MM.1S (cell line): Measurements from ENCODE around the gene ARMC2.

ENCODE experiments used
- DNase-seq: peaks from one replicate; pipeline ENCODE4 v3.0.0-alpha.2; 2015
- H2AFZ ChIP-seq: fragments of 300-600 bp; sonication (generic); 2 replicates; pipeline ENCODE4 v1.6.0; 2016; ENCODE audit warnings: antibody characterized with exemption, low read length
- H3F3A ChIP-seq: fragments of 300-600 bp; sonication (generic); 2 replicates; pipeline ENCODE4 v1.6.1; 2016; ENCODE audit warnings: mild to moderate bottlenecking, antibody characterized with exemption, low read length, moderate library complexity, mixed read lengths; ENCODE audit not compliant: insufficient read depth
- H3K27ac ChIP-seq: fragments of 300-600 bp; sonication (generic); 2 replicates; pipeline ENCODE4 v1.5.1; 2016; ENCODE audit warnings: mild to moderate bottlenecking, low read length
- H3K27me3 ChIP-seq: fragments of 300-600 bp; sonication (generic); replicated peaks from 2 replicates; pipeline ENCODE4 v1.6.0; 2016; ENCODE audit warnings: low read length; ENCODE audit not compliant: insufficient read depth
- H3K36me3 ChIP-seq: fragments of 300-600 bp; sonication (generic); replicated peaks from 2 replicates; pipeline ENCODE4 v1.6.1; 2016; ENCODE audit warnings: mild to moderate bottlenecking, low read length, mixed read lengths; ENCODE audit not compliant: insufficient read depth
- H3K4me1 ChIP-seq: fragments of 300-600 bp; sonication (generic); 2 replicates; pipeline ENCODE4 v1.6.1; 2016; ENCODE audit warnings: low read length, mixed read lengths
- H3K4me2 ChIP-seq: fragments of 300-600 bp; sonication (generic); 2 replicates; pipeline ENCODE4 v1.6.0; 2016; ENCODE audit warnings: low read depth, low read length
- H3K4me3 ChIP-seq: fragments of 300-600 bp; sonication (generic); 2 replicates; pipeline ENCODE4 v1.5.1; 2016; ENCODE audit warnings: low read length, mixed read lengths
- H3K79me2 ChIP-seq: fragments of 300-600 bp; sonication (generic); 2 replicates; pipeline ENCODE4 v1.6.1; 2016; ENCODE audit warnings: mixed run types, low read length, mixed read lengths
- H3K9ac ChIP-seq: fragments of 300-600 bp; sonication (generic); 2 replicates; pipeline ENCODE4 v1.6.1; 2016; ENCODE audit warnings: low read length, mixed read lengths
- H3K9me2 ChIP-seq: fragments of 300-600 bp; sonication (generic); replicated peaks from 2 replicates; pipeline ENCODE4 v1.6.1; 2016; ENCODE audit warnings: mild to moderate bottlenecking, low read length, mixed read lengths; ENCODE audit not compliant: insufficient read depth
- H3K9me3 ChIP-seq: fragments of 300-600 bp; sonication (generic); replicated peaks from 2 replicates; pipeline ENCODE4 v1.6.1; 2016; ENCODE audit warnings: mild to moderate bottlenecking, low read length, mixed read lengths; ENCODE audit not compliant: insufficient read depth
- H4K20me1 ChIP-seq: fragments of 300-600 bp; sonication (generic); 2 replicates; pipeline ENCODE4 v1.6.1; 2016; ENCODE audit warnings: mild to moderate bottlenecking, low read length, moderate library complexity, mixed read lengths; ENCODE audit not compliant: insufficient read depth
- CTCF ChIP-seq: fragments of 300-600 bp; sonication (generic); IDR thresholded peaks from 2 replicates; pipeline ENCODE4 v1.5.1; 2016; ENCODE audit warnings: antibody characterized with exemption, low read length, mixed read lengths
- EZH2 ChIP-seq: fragments of 300-600 bp; sonication (generic); optimal IDR thresholded peaks from 2 replicates; pipeline ENCODE3; 2017; ENCODE audit warnings: low read depth, mild to moderate bottlenecking, antibody characterized with exemption, low read length, mixed read lengths
- EZH2phosphoT487 ChIP-seq: fragments of 300-600 bp; sonication (generic); IDR thresholded peaks from 2 replicates; pipeline ENCODE4 v1.6.1; 2018; ENCODE audit warnings: antibody characterized with exemption, low read length

The ARMC2 gene

GRCh38 chr6:108870357-108870756 lies 22.1 kb downstream of the ARMC2 start:
- H3K79me2 ChIP-seq = peaks cover 15% of the 10 kb centered on the region; the same call in 1 of the 2 replicates
- H3K4me2 ChIP-seq = no peak overlapping the region
- H3F3A ChIP-seq = peaks cover 36% of the 10 kb centered on the region
- no peaks in the 10 kb centered on the region for H3K27me3 ChIP-seq
- H3K27ac ChIP-seq = no peak overlapping the region
- H3K9me3 ChIP-seq = no peaks in the 10 kb centered on the region
- H3K36me3 ChIP-seq = no peaks in the 10 kb centered on the region
- no peak overlapping the region for H3K4me3 ChIP-seq
- DNase-seq = no peak
- H4K20me1 ChIP-seq = no peaks in the 10 kb centered on the region
- TF ChIP-seq EZH2 = no peak
- no peak for TF ChIP-seq CTCF
- TF ChIP-seq EZH2phosphoT487 = no peak
- H3K4me1 ChIP-seq = peaks cover 65% of the 10 kb centered on the region
- H2AFZ ChIP-seq = no peak overlapping the region
- H3K9me2 ChIP-seq = no peaks in the 10 kb centered on the region
- H3K9ac ChIP-seq = no peak overlapping the region

- no peak overlapping the region for H2AFZ ChIP-seq
- H4K20me1 ChIP-seq = no peaks in the 10 kb centered on the region
- H3K9me2 ChIP-seq = no peaks in the 10 kb centered on the region
- peaks cover 38% of the 10 kb centered on the region for H3F3A ChIP-seq
- peak overlapping the region; percentile 36; the same call in 1 of the 2 replicates for H3K27ac ChIP-seq
- no peak overlapping the region for H3K9ac ChIP-seq
- peak overlapping the region; percentile 18; the same call in 1 of the 2 replicates for H3K4me2 ChIP-seq
- H3K9me3 ChIP-seq = no peaks in the 10 kb centered on the region
- no peak for TF ChIP-seq EZH2
- no peak for TF ChIP-seq EZH2phosphoT487
- TF ChIP-seq CTCF = no peak
- DNase-seq = no peak
- peaks cover 16% of the 10 kb centered on the region; the same call in 1 of the 2 replicates for H3K79me2 ChIP-seq
- H3K4me3 ChIP-seq = no peak overlapping the region
- peaks cover 68% of the 10 kb centered on the region for H3K4me1 ChIP-seq
- no peaks in the 10 kb centered on the region for H3K36me3 ChIP-seq
- H3K27me3 ChIP-seq = no peaks in the 10 kb centered on the region
Observed at GRCh38 chr6:108872141-108872557, 23.9 kb downstream of the ARMC2 start.

- H3K4me3 ChIP-seq = no peak overlapping the region
- TF ChIP-seq EZH2phosphoT487 (no peak), EZH2 (no peak), CTCF (no peak)
- H3K27ac ChIP-seq = no peak overlapping the region; the same call in 1 of the 2 replicates
- peaks cover 72% of the 10 kb centered on the region for H3K4me1 ChIP-seq
- H3K27me3 ChIP-seq = no peaks in the 10 kb centered on the region
- H3F3A ChIP-seq = peaks cover 40% of the 10 kb centered on the region
- H3K36me3 ChIP-seq = no peaks in the 10 kb centered on the region
- no peaks in the 10 kb centered on the region for H3K9me2 ChIP-seq
- H2AFZ ChIP-seq = no peak overlapping the region
- H4K20me1 ChIP-seq = no peaks in the 10 kb centered on the region
- DNase-seq = no peak
- peaks cover 16% of the 10 kb centered on the region; the same call in 1 of the 2 replicates for H3K79me2 ChIP-seq
- H3K9ac ChIP-seq = no peak overlapping the region
- H3K4me2 ChIP-seq = no peak overlapping the region
- no peaks in the 10 kb centered on the region for H3K9me3 ChIP-seq
Observed at GRCh38 chr6:108872575-108872974, 24.4 kb downstream of the ARMC2 start.
